SK-N-MC (cell line): Measurements from ENCODE around the gene APBA2.

Source experiments
- EZH2 ChIP-seq: fragments of 200-600 bp; sonication (generic); IDR thresholded peaks from one replicate; pipeline ENCODE4 v1.6.1; 2017; ENCODE audit warnings: antibody characterized with exemption
- FOXP2 ChIP-seq: optimal IDR thresholded peaks from 2 replicates; pipeline ENCODE3; 2011; ENCODE audit warnings: mild to moderate bottlenecking, moderate library complexity; ENCODE audit not compliant: insufficient read depth; ENCODE audit errors: extremely low read length, control extremely low read depth
- POLR2AphosphoS5 ChIP-seq: IDR thresholded peaks from 2 replicates; pipeline ENCODE4 v1.6.1; 2012; ENCODE audit warnings: mild to moderate bottlenecking, low read depth, low read length, borderline replicate concordance

GRCh38 chr15:28895146-28895545, 9.4 kb downstream of the APBA2 start:
- TF ChIP-seq POLR2AphosphoS5 (no peak), EZH2 (no peak), FOXP2 (no peak)
